Osteoblast (primary cell): ENCODE data around the gene IQGAP1. TPM values are rescaled to one million over a fixed set of nuclear protein-coding genes. Genes with fewer than 3 reads are reported as not detected.

Source experiments
- DNase-seq: peaks from one replicate; pipeline ENCODE4 v3.0.0; 2011; ENCODE audit warnings: low spot score, mixed read lengths; ENCODE audit not compliant: insufficient read length; ENCODE audit errors: missing footprints
- H2AFZ ChIP-seq: 2 replicates; pipeline ENCODE4 v1.6.0; 2011; ENCODE audit warnings: mild to moderate bottlenecking, low read length
- H3K27ac ChIP-seq: 2 replicates; pipeline ENCODE4 v1.5.1; 2011; ENCODE audit warnings: mild to moderate bottlenecking, low read depth, low read length, moderate library complexity
- H3K27me3 ChIP-seq: 2 replicates; pipeline ENCODE4 v1.6.0; 2012; ENCODE audit warnings: mild to moderate bottlenecking, control low read depth, inconsistent platforms, low read length, moderate library complexity; ENCODE audit not compliant: insufficient read depth
- H3K36me3 ChIP-seq: 2 replicates; pipeline ENCODE4 v1.5.1; 2011; ENCODE audit warnings: mild to moderate bottlenecking, low read length, control low read depth, moderate library complexity; ENCODE audit not compliant: insufficient read depth
- H3K4me1 ChIP-seq: 2 replicates; pipeline ENCODE4 v1.5.1; 2011; ENCODE audit warnings: mild to moderate bottlenecking, low read length, control low read depth, moderate library complexity; ENCODE audit not compliant: insufficient read depth
- H3K4me2 ChIP-seq: 2 replicates; pipeline ENCODE4 v1.6.0; 2011; ENCODE audit warnings: mild to moderate bottlenecking, low read length; ENCODE audit not compliant: insufficient read depth
- H3K4me3 ChIP-seq: fragments of 200-600 bp; sonication (generic); 3 replicates; pipeline ENCODE4 v1.5.1; 2012; ENCODE audit warnings: mild to moderate bottlenecking, low read length, inconsistent platforms; ENCODE audit not compliant: insufficient read depth
- H3K79me2 ChIP-seq: 2 replicates; pipeline ENCODE4 v1.6.0; 2012; ENCODE audit warnings: mild to moderate bottlenecking, low read length, control low read depth, inconsistent platforms; ENCODE audit not compliant: insufficient read depth
- H3K9me3 ChIP-seq: 2 replicates; pipeline ENCODE4 v1.5.1; 2011; ENCODE audit warnings: low read depth, low read length, control low read depth
- H4K20me1 ChIP-seq: 2 replicates; pipeline ENCODE4 v1.6.0; 2012; ENCODE audit warnings: mild to moderate bottlenecking, low read length, control low read depth; ENCODE audit not compliant: insufficient read depth
- total RNA-seq: library from RNA; depleted of rRNA; stranded (reverse); fragments of >200 nt; gene quantifications from 2 replicates; pipeline ENCODE4 v1.2.3, GENCODE V29; 2012
- TF ChIP-seq, protein P1 (sequence below): IDR thresholded peaks from 2 replicates; pipeline ENCODE4 v1.5.1; 2011; ENCODE audit warnings: mild to moderate bottlenecking, low read depth, low read length, moderate library complexity; ENCODE audit errors: extremely low read depth

Gene IQGAP1
- total RNA-seq, 1 donor = 259 TPM

- peak; percentile 14 for DNase-seq
- peaks cover 36% of the 10 kb centered on the region for H3K79me2 ChIP-seq
- no peak overlapping the region for H3K4me2 ChIP-seq
- H3K36me3 ChIP-seq = peaks cover 48% of the 10 kb centered on the region
- no peaks in the 10 kb centered on the region for H3K9me3 ChIP-seq
- TF ChIP-seq, protein P1, sequence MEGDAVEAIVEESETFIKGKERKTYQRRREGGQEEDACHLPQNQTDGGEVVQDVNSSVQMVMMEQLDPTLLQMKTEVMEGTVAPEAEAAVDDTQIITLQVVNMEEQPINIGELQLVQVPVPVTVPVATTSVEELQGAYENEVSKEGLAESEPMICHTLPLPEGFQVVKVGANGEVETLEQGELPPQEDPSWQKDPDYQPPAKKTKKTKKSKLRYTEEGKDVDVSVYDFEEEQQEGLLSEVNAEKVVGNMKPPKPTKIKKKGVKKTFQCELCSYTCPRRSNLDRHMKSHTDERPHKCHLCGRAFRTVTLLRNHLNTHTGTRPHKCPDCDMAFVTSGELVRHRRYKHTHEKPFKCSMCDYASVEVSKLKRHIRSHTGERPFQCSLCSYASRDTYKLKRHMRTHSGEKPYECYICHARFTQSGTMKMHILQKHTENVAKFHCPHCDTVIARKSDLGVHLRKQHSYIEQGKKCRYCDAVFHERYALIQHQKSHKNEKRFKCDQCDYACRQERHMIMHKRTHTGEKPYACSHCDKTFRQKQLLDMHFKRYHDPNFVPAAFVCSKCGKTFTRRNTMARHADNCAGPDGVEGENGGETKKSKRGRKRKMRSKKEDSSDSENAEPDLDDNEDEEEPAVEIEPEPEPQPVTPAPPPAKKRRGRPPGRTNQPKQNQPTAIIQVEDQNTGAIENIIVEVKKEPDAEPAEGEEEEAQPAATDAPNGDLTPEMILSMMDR = no peak
- no peaks in the 10 kb centered on the region for H3K27me3 ChIP-seq
- peaks cover 16% of the 10 kb centered on the region for H4K20me1 ChIP-seq
- H3K4me3 ChIP-seq = no peak overlapping the region
- peaks cover 40% of the 10 kb centered on the region for H3K4me1 ChIP-seq
- H2AFZ ChIP-seq = no peak overlapping the region
- peak overlapping the region; percentile 57 for H3K27ac ChIP-seq
Observed at GRCh38 chr15:90465930-90466567, 78.0 kb downstream of the IQGAP1 start.

DNA sequence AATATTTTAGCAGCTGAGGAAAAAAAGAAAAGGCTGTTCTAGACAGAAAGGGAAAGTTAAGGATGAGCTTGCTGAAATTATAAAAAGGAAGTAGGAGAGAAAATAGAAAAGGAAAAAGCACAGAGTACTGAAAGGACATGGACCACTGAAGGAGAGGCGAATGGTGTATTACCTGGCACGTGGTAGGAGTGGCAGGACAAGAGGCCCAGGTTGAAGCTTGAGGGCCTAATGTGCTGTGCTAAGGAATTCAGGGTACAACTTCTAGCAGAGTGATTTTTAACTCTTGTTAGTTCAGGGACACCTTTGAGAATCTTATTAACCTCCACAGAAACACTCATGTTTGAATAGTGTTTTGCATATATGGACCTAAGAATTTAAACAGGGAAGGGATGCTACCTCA is 81.7 kb downstream of the IQGAP1 start:
- no peak overlapping the region for H3K4me2 ChIP-seq
- no peak for DNase-seq
- no peak overlapping the region for H2AFZ ChIP-seq
- H3K79me2 ChIP-seq = peaks cover 12% of the 10 kb centered on the region
- no peak overlapping the region for H3K27ac ChIP-seq
- no peak overlapping the region for H3K4me3 ChIP-seq
- no peaks in the 10 kb centered on the region for H3K27me3 ChIP-seq
- peaks cover 18% of the 10 kb centered on the region for H3K4me1 ChIP-seq
- TF ChIP-seq, protein P1 = no peak
- H4K20me1 ChIP-seq = peaks cover 13% of the 10 kb centered on the region
- no peaks in the 10 kb centered on the region for H3K9me3 ChIP-seq
- peaks cover 72% of the 10 kb centered on the region for H3K36me3 ChIP-seq

DNA sequence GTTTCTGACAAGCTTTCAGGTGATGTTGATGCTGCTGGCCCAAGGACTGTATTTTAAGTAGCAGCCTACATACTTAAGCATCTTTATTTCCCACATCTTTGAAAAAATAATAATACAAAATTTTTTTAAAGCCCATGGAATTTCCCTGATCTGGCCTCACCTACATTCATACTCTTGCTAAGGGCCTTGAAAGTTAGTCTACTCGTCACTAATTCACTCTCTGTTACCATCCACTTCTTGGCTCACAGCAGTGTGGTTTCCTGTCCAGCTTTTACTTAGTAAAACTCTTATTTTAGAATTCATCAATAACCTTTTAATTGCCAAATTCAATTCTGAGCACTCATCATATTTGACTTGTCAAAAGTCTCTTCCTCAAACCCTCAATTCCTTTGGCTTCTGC is 82.4 kb downstream of the IQGAP1 start:
- DNase-seq = no peak
- Histone ChIP-seq H3K4me3 (no peak overlapping the region), H3K27me3 (no peaks in the 10 kb centered on the region), H3K4me2 (no peak overlapping the region), H3K4me1 (peaks cover 11% of the 10 kb centered on the region), H3K9me3 (no peaks in the 10 kb centered on the region), H3K27ac (no peak overlapping the region), H3K36me3 (peaks cover 73% of the 10 kb centered on the region), H2AFZ (no peak overlapping the region), H4K20me1 (peaks cover 10% of the 10 kb centered on the region), H3K79me2 (peaks cover 9% of the 10 kb centered on the region)
- TF ChIP-seq, protein P1 = no peak

GRCh38 chr15:90471126-90471525 is 83.1 kb downstream of the IQGAP1 start:
- peaks cover 9% of the 10 kb centered on the region for H3K79me2 ChIP-seq
- TF ChIP-seq, protein P1 = no peak

More at GRCh38 chr15:90471126-90471525, 83.1 kb downstream of the IQGAP1 start:
- H3K4me1 ChIP-seq = peaks cover 4% of the 10 kb centered on the region
- peaks cover 72% of the 10 kb centered on the region for H3K36me3 ChIP-seq
- no peak overlapping the region for H2AFZ ChIP-seq
- H4K20me1 ChIP-seq = peaks cover 5% of the 10 kb centered on the region
- no peak for DNase-seq
- no peaks in the 10 kb centered on the region for H3K9me3 ChIP-seq
- H3K27me3 ChIP-seq = no peaks in the 10 kb centered on the region
- H3K27ac ChIP-seq = no peak overlapping the region
- H3K4me3 ChIP-seq = no peak overlapping the region
- H3K4me2 ChIP-seq = no peak overlapping the region
